ENCODE data around the gene CD74.

DNA sequence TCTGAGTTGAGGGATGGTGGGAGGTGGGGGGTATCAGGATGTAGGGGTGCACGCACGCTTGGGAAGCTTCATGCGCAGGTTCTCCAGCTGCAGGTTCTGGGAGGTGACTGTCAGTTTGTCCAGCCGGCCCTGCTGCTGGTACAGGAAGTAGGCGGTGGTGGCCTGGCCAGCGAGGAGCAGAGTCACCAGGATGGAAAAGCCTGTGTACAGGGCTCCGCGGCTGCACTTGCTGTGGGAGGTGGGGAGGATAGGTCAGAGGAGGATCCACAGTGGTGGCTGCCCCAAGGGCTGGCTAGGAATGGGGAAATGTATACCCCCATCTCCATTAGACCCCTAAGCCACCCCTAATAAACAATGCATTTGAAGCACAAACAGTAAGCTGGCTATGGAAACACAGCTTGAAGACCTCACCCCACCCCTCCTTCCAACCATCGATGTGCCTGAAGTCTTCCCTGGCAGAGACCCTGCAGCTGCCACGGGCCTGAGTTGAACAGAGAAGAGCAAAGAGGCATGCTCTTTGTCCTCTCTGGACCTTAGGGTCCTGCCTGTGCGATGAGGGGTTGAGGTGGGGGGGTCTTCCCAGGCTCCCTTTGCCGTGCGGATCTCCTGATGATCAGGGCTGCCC, 5.5 kb downstream of the CD74 start:
- TF ChIP-seq GABPA (IDR thresholded peaks at IDR 0.05; ENCODE audit: low read depth) (no peak), CEBPB (IDR thresholded peaks at IDR 0.05; ENCODE audit: borderline replicate concordance in 1 of 2, low read depth in 2 of 2, low read length in 2 of 2) (no peak), ESRRA (IDR thresholded peaks at IDR 0.05; ENCODE audit: low read length) (no peak), EZH2 (IDR thresholded peaks at IDR 0.05; ENCODE audit: borderline replicate concordance, control insufficient read depth, low read depth, low read length) (no peak)
- TF ChIP-seq, protein P1, sequence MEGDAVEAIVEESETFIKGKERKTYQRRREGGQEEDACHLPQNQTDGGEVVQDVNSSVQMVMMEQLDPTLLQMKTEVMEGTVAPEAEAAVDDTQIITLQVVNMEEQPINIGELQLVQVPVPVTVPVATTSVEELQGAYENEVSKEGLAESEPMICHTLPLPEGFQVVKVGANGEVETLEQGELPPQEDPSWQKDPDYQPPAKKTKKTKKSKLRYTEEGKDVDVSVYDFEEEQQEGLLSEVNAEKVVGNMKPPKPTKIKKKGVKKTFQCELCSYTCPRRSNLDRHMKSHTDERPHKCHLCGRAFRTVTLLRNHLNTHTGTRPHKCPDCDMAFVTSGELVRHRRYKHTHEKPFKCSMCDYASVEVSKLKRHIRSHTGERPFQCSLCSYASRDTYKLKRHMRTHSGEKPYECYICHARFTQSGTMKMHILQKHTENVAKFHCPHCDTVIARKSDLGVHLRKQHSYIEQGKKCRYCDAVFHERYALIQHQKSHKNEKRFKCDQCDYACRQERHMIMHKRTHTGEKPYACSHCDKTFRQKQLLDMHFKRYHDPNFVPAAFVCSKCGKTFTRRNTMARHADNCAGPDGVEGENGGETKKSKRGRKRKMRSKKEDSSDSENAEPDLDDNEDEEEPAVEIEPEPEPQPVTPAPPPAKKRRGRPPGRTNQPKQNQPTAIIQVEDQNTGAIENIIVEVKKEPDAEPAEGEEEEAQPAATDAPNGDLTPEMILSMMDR (IDR thresholded peaks at IDR 0.05 in 2 of 3, conservative IDR thresholded peaks at IDR 0.05 in 1 of 3; ENCODE audit: control insufficient read depth in 2 of 3, extremely low read depth in 1 of 3, insufficient read depth in 1 of 3, low read depth in 3 of 3, low read length in 3 of 3): no peak
- TF ChIP-seq, protein P2, sequence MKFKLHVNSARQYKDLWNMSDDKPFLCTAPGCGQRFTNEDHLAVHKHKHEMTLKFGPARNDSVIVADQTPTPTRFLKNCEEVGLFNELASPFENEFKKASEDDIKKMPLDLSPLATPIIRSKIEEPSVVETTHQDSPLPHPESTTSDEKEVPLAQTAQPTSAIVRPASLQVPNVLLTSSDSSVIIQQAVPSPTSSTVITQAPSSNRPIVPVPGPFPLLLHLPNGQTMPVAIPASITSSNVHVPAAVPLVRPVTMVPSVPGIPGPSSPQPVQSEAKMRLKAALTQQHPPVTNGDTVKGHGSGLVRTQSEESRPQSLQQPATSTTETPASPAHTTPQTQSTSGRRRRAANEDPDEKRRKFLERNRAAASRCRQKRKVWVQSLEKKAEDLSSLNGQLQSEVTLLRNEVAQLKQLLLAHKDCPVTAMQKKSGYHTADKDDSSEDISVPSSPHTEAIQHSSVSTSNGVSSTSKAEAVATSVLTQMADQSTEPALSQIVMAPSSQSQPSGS (IDR thresholded peaks at IDR 0.05; ENCODE audit: low read length): no peak

All from GM12878 (cell line).